IPS-15b (cell line): Measurements from ENCODE around the gene EYA3.

Source experiments
- H3K27me3 ChIP-seq: one replicate; pipeline ENCODE4 v1.6.1; 2013; ENCODE audit warnings: low read length; ENCODE audit not compliant: control insufficient read depth, insufficient read depth
- H3K36me3 ChIP-seq: one replicate; pipeline ENCODE4 v1.6.1; 2013; ENCODE audit warnings: low read length; ENCODE audit not compliant: control insufficient read depth, insufficient read depth
- H3K4me1 ChIP-seq: one replicate; pipeline ENCODE4 v1.6.1; 2013; ENCODE audit warnings: mild to moderate bottlenecking, low read length; ENCODE audit not compliant: control insufficient read depth, insufficient read depth
- H3K4me3 ChIP-seq: one replicate; pipeline ENCODE4 v1.5.1; 2013; ENCODE audit warnings: low read depth, low read length
- H3K9ac ChIP-seq: one replicate; pipeline ENCODE4 v1.6.1; 2013; ENCODE audit warnings: low read depth, mild to moderate bottlenecking, low read length
- H3K9me3 ChIP-seq: one replicate; pipeline ENCODE4 v1.6.1; 2013; ENCODE audit warnings: mild to moderate bottlenecking, low read length; ENCODE audit not compliant: control insufficient read depth, insufficient read depth

Gene EYA3

GRCh38 chr1:27958513-27958912 is 129.9 kb downstream of the EYA3 start:
- Histone ChIP-seq H3K36me3 (peaks cover 6% of the 10 kb centered on the region), H3K9me3 (no peaks in the 10 kb centered on the region), H3K4me1 (peaks cover 11% of the 10 kb centered on the region), H3K4me3 (no peak overlapping the region), H3K9ac (no peak overlapping the region), H3K27me3 (no peaks in the 10 kb centered on the region)

GRCh38 chr1:27957655-27958054 is 130.8 kb downstream of the EYA3 start:
- H3K4me1 ChIP-seq, result peaks cover 11% of the 10 kb centered on the region
- no peaks in the 10 kb centered on the region for H3K27me3 ChIP-seq
- peaks cover 6% of the 10 kb centered on the region for H3K36me3 ChIP-seq
- H3K4me3 ChIP-seq, result no peak overlapping the region
- H3K9me3 ChIP-seq, result no peaks in the 10 kb centered on the region
- H3K9ac ChIP-seq, result no peak overlapping the region

DNA sequence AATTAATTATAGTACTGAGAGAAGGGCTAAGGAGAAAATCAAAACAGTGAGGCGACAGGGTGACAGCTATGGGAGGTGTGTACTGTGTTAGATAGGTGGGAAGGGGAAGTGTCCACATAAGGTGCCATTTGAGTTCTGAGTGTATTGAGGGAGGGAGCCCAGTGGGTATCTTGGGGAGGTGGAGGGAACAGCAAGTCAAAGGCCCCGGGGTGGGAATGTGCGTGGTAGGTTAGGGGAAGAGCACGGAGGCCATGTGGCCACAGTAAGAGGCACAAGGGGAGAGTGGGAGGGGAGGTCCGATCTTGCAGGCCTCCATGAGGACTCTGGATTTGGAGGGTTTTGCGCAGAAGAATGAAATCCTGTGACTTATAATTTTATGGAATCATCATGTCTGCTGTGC is 131.6 kb downstream of the EYA3 start:
- H3K36me3 ChIP-seq, result peaks cover 6% of the 10 kb centered on the region

GRCh38 chr1:27955076-27955475 is 133.3 kb downstream of the EYA3 start:
- H3K36me3 ChIP-seq, result peaks cover 6% of the 10 kb centered on the region

More for the DNA sequence above, 131.6 kb downstream of the EYA3 start:
- Histone ChIP-seq H3K4me1 (peaks cover 11% of the 10 kb centered on the region), H3K9me3 (no peaks in the 10 kb centered on the region), H3K27me3 (no peaks in the 10 kb centered on the region), H3K9ac (no peak overlapping the region), H3K4me3 (no peak overlapping the region)

DNA sequence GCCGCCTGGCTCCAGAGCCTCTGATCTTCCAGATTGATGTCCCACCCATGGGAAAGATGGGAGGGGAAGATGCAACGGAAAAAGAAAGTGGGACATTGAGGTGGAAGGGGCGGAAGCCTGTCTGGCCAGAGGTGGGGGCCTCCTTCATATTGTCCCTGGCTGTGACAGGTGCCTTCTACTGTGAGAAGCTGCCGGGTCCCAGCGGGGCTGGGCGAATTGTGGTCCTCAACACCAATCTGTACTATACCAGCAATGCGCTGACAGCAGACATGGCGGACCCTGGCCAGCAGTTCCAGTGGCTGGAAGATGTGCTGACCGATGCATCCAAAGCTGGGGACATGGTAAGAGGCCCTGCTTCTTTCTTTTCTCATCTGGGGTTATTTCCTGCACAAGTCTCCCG is 134.2 kb downstream of the EYA3 start:
- peaks cover 9% of the 10 kb centered on the region for H3K36me3 ChIP-seq

More at GRCh38 chr1:27955076-27955475, 133.3 kb downstream of the EYA3 start:
- Histone ChIP-seq H3K4me1 (no peaks in the 10 kb centered on the region), H3K27me3 (no peaks in the 10 kb centered on the region), H3K9me3 (no peaks in the 10 kb centered on the region), H3K9ac (no peak overlapping the region), H3K4me3 (no peak overlapping the region)

DNA sequence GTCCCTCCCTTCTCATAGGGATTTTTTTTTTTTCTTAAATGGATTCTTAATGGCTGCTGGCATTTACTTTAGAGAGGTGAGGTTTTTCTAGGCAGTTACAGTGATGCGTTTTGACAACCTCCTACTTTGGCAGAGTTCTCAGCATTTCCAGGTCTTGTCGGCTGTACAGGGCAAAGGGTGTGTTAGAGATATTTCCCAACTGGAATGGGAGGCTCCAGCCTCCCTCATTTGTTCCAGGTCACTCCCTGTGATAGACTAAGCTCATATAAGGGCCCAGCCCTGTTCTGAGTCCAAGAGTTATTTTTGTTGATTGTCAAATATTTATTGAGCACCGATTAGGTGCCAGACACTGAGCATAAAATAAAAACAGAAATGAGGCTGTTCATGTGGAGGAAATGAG is 136.3 kb downstream of the EYA3 start:
- Histone ChIP-seq H3K36me3 (peaks cover 7% of the 10 kb centered on the region), H3K27me3 (no peaks in the 10 kb centered on the region), H3K9me3 (no peaks in the 10 kb centered on the region), H3K4me3 (no peak overlapping the region), H3K9ac (no peak overlapping the region), H3K4me1 (no peaks in the 10 kb centered on the region)

More for the DNA sequence above, 134.2 kb downstream of the EYA3 start:
- no peaks in the 10 kb centered on the region for H3K9me3 ChIP-seq
- H3K4me1 ChIP-seq, result no peaks in the 10 kb centered on the region
- no peaks in the 10 kb centered on the region for H3K27me3 ChIP-seq
- no peak overlapping the region for H3K9ac ChIP-seq
- no peak overlapping the region for H3K4me3 ChIP-seq

DNA sequence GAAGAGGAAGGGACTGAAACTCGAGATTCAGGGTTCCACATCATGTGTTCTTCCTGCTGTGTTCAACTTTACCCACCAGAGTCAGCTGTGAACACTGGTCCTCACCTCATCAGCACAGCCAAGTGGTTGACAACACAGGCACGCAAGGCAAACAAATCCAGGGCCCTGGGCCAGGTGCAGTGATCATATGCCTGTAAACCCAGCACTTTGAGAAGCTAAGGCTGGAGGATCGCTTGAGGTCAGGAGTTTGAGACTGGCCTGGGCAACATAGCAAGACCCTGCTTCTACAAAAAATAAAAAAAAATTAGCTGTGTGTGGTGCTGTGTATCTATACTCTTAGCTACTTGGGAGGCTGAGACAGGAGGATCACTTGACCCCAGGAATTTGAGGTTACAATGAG is 137.0 kb downstream of the EYA3 start:
- Histone ChIP-seq H3K27me3 (no peaks in the 10 kb centered on the region), H3K36me3 (peaks cover 7% of the 10 kb centered on the region), H3K9ac (no peak overlapping the region), H3K4me1 (no peaks in the 10 kb centered on the region), H3K9me3 (no peaks in the 10 kb centered on the region), H3K4me3 (no peak overlapping the region)

DNA sequence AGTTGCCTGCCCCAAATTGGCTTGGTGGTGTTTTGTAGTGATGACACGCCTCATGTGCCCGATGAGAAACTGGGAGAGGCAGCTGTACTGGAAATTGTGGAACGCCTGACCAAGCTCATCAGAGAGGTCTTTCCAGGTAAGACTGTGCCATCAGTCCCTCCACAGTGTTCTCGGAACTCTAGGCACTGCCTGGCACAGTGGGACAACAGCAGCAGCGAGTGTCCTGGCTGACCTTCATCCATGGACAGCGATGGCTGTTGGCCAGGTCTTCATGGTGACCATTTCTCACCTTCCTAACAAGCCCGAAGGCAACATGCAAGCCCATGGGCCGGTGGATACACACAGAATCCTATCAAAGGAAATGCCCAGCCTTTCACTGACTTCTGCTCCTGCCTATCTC is 139.4 kb downstream of the EYA3 start:
- Histone ChIP-seq H3K9ac (no peak overlapping the region), H3K4me3 (no peak overlapping the region), H3K27me3 (no peaks in the 10 kb centered on the region), H3K9me3 (no peaks in the 10 kb centered on the region), H3K4me1 (no peaks in the 10 kb centered on the region), H3K36me3 (peaks cover 4% of the 10 kb centered on the region)

DNA sequence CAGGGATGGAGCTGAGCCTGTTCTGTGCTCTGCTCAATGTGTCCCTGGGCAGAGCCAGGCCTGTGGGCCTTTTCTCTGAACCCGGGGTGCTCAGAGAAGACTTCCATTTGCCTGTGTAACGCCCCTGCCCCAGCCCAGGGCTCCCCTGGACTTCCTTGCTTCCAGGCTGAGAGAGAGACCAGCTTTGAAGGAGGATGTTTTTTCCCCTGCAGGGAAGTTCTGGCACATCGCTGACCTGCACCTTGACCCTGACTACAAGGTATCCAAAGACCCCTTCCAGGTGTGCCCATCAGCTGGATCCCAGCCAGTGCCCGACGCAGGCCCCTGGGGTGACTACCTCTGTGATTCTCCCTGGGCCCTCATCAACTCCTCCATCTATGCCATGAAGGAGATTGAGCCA is 143.4 kb downstream of the EYA3 start:
- Histone ChIP-seq H3K9me3 (no peaks in the 10 kb centered on the region), H3K4me3 (no peak overlapping the region), H3K4me1 (no peaks in the 10 kb centered on the region), H3K9ac (no peak overlapping the region), H3K36me3 (peaks cover 9% of the 10 kb centered on the region), H3K27me3 (no peaks in the 10 kb centered on the region)

GRCh38 chr1:27941671-27942540 is 146.5 kb downstream of the EYA3 start:
- H3K9me3 ChIP-seq, result no peaks in the 10 kb centered on the region
- H3K36me3 ChIP-seq, result peaks cover 5% of the 10 kb centered on the region
- H3K9ac ChIP-seq, result no peak overlapping the region

GRCh38 chr1:27940870-27941560 is 147.4 kb downstream of the EYA3 start:
- Histone ChIP-seq H3K36me3 (peaks cover 5% of the 10 kb centered on the region), H3K9ac (no peak overlapping the region), H3K27me3 (no peaks in the 10 kb centered on the region), H3K9me3 (no peaks in the 10 kb centered on the region), H3K4me1 (peaks cover 10% of the 10 kb centered on the region), H3K4me3 (no peak overlapping the region)

More at GRCh38 chr1:27941671-27942540, 146.5 kb downstream of the EYA3 start:
- no peaks in the 10 kb centered on the region for H3K27me3 ChIP-seq
- no peak overlapping the region for H3K4me3 ChIP-seq
- peaks cover 9% of the 10 kb centered on the region for H3K4me1 ChIP-seq

DNA sequence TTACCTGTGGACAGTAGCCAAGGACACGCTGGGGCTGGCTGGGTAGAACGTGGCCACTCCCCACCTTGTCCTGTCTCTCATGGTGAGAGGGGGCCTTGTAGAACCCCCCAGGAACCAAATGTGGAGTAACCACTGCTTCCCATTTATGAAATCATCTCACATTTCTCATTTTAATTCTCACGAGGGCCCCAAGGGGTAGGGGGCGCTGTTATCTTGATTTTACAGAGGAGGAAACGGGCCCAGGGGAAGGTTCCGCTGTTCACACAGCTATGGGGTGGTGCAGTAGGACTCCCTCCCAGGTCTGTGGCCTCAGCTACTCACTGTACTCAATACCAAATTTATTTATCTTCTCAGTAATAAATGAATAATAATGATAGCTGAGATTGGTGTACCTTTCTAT is 148.1 kb downstream of the EYA3 start:
- Histone ChIP-seq H3K4me3 (no peak overlapping the region), H3K27me3 (no peaks in the 10 kb centered on the region), H3K9ac (no peak overlapping the region), H3K4me1 (peaks cover 12% of the 10 kb centered on the region), H3K9me3 (no peaks in the 10 kb centered on the region), H3K36me3 (peaks cover 5% of the 10 kb centered on the region)
